Measurements from ENCODE around the gene STYK1. TPM values are rescaled to one million over a fixed set of nuclear protein-coding genes. Genes with fewer than 3 reads are reported as not detected.

Gene STYK1
- total RNA-seq, 1 donor from 2014 or later = 0.21 TPM

DNA sequence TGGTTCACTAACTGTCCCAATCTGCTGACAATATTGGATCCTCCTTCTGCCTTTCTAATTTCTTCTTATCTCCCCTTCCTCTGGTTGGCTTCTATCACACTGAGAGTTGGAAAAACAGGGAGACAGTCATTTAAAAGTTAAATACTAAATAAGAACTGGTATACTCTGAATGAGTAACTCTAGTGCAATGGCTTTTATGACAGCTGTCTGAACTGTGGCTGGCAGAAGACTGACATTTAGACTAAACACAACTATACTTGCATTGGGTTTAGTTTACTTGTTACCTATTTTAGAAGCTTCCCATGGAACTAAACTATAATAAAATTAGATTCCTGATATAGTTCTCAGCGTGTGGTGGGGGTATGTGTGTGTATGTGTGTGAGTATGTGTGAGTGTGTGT is 52.6 kb downstream of the STYK1 start:
- no peak for TF ChIP-seq CTCF (IDR thresholded peaks at IDR 0.05)
- no peak overlapping the region for H3K27ac ChIP-seq
- intact Hi-C loops (cut with DNase I) = no loop called here

GRCh38 chr12:10620078-10620779 is 53.6 kb downstream of the STYK1 start:
- no peaks in the 10 kb centered on the region for H3K27me3 ChIP-seq
- no peaks in the 10 kb centered on the region for H3K9me3 ChIP-seq
- H3K4me1 ChIP-seq = no peaks in the 10 kb centered on the region
- no peaks in the 10 kb centered on the region for H3K36me3 ChIP-seq
- no peak overlapping the region for H3K27ac ChIP-seq
- intact Hi-C loops (cut with DNase I) = no loop called here
- TF ChIP-seq CTCF (IDR thresholded peaks at IDR 0.05) = no peak
- H3K4me3 ChIP-seq = no peak overlapping the region
- DNase-seq (ENCODE audit: low spot score in 2 of 2) = no peak

More for the DNA sequence above, 52.6 kb downstream of the STYK1 start:
- Histone ChIP-seq H3K4me3 (no peak overlapping the region), H3K4me1 (no peaks in the 10 kb centered on the region), H3K36me3 (no peaks in the 10 kb centered on the region), H3K9me3 (no peaks in the 10 kb centered on the region), H3K27me3 (no peaks in the 10 kb centered on the region)
- no peak for DNase-seq (ENCODE audit: low spot score in 2 of 2)

DNA sequence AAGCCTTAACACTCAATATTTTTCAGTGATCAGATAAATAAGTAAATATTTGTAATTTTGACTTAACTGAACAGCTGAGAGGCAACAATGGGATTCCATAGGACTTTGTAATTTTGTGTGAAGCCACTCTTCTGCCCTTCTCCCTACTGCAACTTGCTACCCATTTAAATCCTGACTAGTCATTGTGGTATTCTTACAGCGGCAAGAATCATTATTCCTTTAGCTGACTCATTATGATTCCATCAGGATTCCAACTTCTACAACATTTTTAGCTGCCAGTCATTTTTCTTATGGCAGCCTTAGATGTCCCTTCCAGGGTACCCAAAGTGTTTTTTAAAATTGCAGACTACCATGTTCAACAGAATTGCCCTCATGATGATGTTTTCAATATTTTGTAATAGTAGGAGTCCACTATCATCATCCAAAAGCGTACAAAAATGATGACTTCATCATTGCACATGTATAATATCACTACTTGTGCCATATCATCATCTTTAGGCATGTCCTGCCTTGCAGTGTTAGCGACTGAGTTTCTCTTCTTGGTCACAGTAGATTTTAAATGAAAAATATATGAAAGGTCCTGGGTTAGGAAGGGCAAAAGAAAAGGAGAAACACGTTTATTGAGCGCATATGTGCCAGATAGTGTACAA is 55.4 kb downstream of the STYK1 start:
- no peaks in the 10 kb centered on the region for H3K9me3 ChIP-seq
- H3K27ac ChIP-seq = no peak overlapping the region
- intact Hi-C loops (cut with DNase I) = no loop called here
- no peaks in the 10 kb centered on the region for H3K4me1 ChIP-seq
- H3K27me3 ChIP-seq = no peaks in the 10 kb centered on the region
- no peak for TF ChIP-seq CTCF (IDR thresholded peaks at IDR 0.05)
- no peaks in the 10 kb centered on the region for H3K36me3 ChIP-seq
- DNase-seq (ENCODE audit: low spot score in 2 of 2) = no peak
- no peak overlapping the region for H3K4me3 ChIP-seq

DNA sequence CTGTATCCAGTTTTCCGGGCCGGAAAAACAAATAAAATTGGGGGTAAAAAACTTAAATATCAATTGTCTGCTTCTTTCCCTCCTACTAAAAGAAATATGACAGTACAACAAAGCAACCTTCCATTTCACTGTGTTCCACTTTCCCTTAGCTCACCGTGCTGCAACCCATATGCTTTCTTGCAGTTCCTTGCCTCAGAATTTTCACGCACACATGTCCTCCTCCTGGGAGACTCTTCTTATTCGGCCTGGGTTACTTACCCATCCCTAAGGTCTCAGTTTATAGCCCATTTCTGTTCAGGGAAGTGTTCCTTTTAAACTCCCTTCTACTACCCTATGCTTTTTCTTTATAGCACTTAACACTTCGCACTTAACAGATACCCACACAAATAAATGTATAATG is 56.0 kb downstream of the STYK1 start:
- H3K4me1 ChIP-seq = no peaks in the 10 kb centered on the region
- no peak for DNase-seq (ENCODE audit: low spot score in 2 of 2)
- H3K36me3 ChIP-seq = no peaks in the 10 kb centered on the region
- H3K27ac ChIP-seq = no peak overlapping the region
- no peak for TF ChIP-seq CTCF (IDR thresholded peaks at IDR 0.05)
- intact Hi-C loops (cut with DNase I) = no loop called here
- no peaks in the 10 kb centered on the region for H3K9me3 ChIP-seq
- H3K4me3 ChIP-seq = no peak overlapping the region
- no peaks in the 10 kb centered on the region for H3K27me3 ChIP-seq

- Histone ChIP-seq H3K9me3 (no peaks in the 10 kb centered on the region), H3K27me3 (no peaks in the 10 kb centered on the region), H3K4me3 (no peak overlapping the region), H3K36me3 (no peaks in the 10 kb centered on the region), H3K27ac (no peak overlapping the region), H3K4me1 (peaks cover 0 to 6% of the 10 kb centered on the region in 2 donors)
- TF ChIP-seq CTCF (IDR thresholded peaks at IDR 0.05) = no peak
- no peak for DNase-seq (ENCODE audit: low spot score in 2 of 2)
- intact Hi-C loops (cut with DNase I) = no loop called here
Observed at GRCh38 chr12:10615532-10615931, 58.3 kb downstream of the STYK1 start.
